Measurements from ENCODE around the gene RTBDN. TPM values are rescaled to one million over a fixed set of nuclear protein-coding genes. Genes with fewer than 3 reads are reported as not detected.
A peak's percentile ranks its signal among the peaks of the same experiment; 100 is the strongest.

Gene RTBDN
- total RNA-seq, 1 donor from 2014 or later, result not detected

DNA sequence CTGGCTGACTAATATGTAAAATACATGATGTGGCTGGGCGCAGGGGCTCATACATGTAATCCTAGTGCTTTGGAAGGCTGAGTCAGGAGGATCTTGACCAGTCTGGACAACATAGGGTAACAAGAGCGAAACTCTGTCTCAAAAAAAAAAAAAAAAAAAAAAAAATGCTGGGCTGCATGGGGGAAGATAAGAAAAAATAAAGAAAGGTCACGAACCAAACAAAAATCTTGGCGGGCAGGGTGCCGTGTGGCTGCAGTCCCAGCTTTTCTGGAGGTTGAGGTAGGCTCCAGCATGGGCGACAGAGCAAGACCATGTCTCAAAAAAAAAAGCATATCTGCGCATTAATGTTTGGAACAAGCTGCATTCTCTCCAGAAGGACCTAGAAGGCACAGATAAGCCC is 19.3 kb downstream of the RTBDN start:
- no peak for DNase-seq (ENCODE audit: low read depth)
- TF ChIP-seq, protein P1, sequence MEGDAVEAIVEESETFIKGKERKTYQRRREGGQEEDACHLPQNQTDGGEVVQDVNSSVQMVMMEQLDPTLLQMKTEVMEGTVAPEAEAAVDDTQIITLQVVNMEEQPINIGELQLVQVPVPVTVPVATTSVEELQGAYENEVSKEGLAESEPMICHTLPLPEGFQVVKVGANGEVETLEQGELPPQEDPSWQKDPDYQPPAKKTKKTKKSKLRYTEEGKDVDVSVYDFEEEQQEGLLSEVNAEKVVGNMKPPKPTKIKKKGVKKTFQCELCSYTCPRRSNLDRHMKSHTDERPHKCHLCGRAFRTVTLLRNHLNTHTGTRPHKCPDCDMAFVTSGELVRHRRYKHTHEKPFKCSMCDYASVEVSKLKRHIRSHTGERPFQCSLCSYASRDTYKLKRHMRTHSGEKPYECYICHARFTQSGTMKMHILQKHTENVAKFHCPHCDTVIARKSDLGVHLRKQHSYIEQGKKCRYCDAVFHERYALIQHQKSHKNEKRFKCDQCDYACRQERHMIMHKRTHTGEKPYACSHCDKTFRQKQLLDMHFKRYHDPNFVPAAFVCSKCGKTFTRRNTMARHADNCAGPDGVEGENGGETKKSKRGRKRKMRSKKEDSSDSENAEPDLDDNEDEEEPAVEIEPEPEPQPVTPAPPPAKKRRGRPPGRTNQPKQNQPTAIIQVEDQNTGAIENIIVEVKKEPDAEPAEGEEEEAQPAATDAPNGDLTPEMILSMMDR (conservative IDR thresholded peaks at IDR 0.05; ENCODE audit: low read depth, low read length), result no peak
- H3K4me3 ChIP-seq (ENCODE audit: low read depth, low read length), result no peak overlapping the region

DNA sequence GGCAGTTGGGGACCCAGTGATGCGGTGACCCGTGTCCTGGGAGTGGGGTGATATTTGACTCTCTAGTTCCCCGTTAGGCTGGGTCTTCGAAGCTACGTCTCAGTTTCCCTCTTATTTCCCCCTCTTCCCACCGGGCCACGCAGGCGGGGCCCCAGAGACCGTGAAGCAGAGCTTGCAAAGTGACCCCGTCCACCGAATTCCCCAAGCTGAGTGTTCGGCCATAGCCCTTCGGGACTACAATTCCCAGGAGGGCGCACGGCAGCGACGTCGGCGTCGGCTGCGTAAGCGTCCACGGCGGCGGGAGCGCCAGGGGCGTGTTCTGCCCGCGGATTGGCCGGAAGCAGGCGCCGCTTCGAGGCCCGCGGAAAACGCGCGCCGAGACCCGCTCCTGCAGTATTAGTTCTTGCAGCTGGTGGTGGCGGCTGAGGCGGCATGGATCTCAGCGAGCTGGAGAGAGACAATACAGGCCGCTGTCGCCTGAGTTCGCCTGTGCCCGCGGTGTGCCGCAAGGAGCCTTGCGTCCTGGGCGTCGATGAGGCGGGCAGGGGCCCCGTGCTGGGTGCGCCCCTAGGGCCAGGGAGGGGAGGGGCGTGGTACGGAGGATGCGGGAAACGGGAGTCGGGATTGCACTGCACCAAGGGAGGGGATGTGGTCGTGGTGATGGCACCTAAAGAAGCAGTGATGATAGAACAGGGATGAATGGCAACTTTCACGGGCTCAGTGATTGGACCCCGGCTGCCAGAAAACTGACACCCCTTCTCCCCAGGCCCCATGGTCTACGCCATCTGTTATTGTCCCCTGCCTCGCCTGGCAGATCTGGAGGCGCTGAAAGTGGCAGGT is 27.9 kb downstream of the RTBDN start, which contains the start of gene RNASEH2A:
TSS of gene RNASEH2A (plus strand) at position 343 of the 840 bp plus-strand sequence. CDS start at position 433, 90 bp downstream.
- peak within 1 kb of the TSS; percentile 88 for H3K4me3 ChIP-seq (ENCODE audit: low read depth, low read length)
- TF ChIP-seq, protein P1 (conservative IDR thresholded peaks at IDR 0.05; ENCODE audit: low read depth, low read length), result no peak
- no peak for DNase-seq (ENCODE audit: low read depth)

DNA sequence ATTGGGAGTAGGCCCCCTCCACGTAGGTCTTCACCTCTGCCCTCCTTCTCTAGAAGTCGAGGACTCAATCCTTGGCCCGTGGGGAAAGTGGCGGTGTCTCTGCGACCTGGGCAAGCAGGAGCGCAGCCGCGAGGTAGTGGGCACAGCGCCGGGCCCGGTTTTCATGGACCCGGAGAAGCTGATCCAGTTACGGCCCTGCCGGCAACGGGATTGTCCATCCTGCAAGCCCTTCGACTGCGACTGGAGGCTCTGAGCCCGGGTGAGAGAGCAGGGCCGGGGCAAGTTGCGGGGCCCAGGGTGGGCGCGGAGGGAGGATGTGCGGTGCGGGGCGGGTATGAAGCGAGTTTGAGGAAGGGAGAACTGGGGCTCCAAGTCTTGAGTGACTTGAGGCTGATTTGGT is 30.3 kb downstream of the RTBDN start:
- TF ChIP-seq, protein P1 (conservative IDR thresholded peaks at IDR 0.05; ENCODE audit: low read depth, low read length), result no peak
- H3K4me3 ChIP-seq (ENCODE audit: low read depth, low read length), result no peak overlapping the region
- no peak for DNase-seq (ENCODE audit: low read depth)

- TF ChIP-seq, protein P1 (conservative IDR thresholded peaks at IDR 0.05; ENCODE audit: low read depth, low read length), result no peak
- H3K4me3 ChIP-seq (ENCODE audit: low read depth, low read length), result peak overlapping the region; percentile 82
- DNase-seq (ENCODE audit: low read depth), result no peak
These were observed 31.9 kb downstream of the RTBDN start for GRCh38 chr19:12802267-12803106.

DNA sequence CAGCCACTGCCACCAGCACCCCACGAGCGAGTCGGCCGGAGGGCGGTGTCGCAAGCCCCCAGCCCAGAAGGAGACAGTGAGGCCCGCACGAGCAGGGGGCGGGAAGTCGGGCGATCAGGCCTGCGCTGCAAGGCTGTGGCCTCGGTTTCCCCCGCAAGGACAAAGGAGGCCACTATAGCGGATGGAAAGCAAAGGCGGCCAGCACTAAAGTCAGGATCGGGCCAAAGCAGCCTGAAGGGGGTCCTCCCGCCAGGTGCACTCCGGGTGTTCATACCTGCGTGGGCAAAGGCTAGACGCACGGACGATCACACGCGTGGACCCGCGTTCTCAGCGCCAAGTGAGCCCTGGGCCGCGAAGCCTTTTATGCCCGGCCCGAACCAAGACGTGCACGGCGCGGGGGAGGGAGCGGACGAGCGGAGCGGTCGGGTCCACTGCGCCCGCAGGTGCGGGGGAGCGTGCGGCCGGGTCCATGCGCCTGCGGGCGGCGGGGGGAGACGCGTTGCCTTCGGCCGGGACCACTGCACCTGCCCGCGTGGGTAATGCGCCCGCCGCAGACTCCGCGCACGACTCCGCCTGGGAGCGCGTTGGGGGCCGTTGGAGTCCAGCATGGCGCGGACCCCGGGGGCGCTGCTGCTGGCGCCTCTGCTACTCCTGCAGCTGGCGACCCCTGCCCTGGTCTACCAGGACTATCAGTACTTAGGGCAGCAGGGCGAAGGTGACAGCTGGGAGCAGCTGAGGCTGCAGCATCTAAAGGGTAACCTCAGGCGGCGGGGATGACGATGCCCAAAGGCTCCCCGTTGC is 32.7 kb downstream of the RTBDN start, which contains the start of the genes PRDX2 and THSD8:
TSS of gene PRDX2 (minus strand) at position 335 of the 801 bp plus-strand sequence. CDS start 539 bp downstream, outside the sequence.
TSS of gene THSD8 (plus strand) at position 604 of the 801 bp plus-strand sequence. CDS start at position 607, 3 bp downstream.
- no peak for DNase-seq (ENCODE audit: low read depth)
- H3K4me3 ChIP-seq (ENCODE audit: low read depth, low read length), result peak within 1 kb of the TSS; percentile 82
- TF ChIP-seq, protein P1 (conservative IDR thresholded peaks at IDR 0.05; ENCODE audit: low read depth, low read length), result no peak

- H3K4me3 ChIP-seq (ENCODE audit: low read depth, low read length), result peak overlapping the region; percentile 82
- no peak for DNase-seq (ENCODE audit: low read depth)
- TF ChIP-seq, protein P1 (conservative IDR thresholded peaks at IDR 0.05; ENCODE audit: low read depth, low read length), result no peak
These were observed 33.4 kb downstream of the RTBDN start for GRCh38 chr19:12800923-12801465.
